ENCODE results near the gene LRRC45.

Gene LRRC45

GRCh38 chr17:82065638-82066303 lies 42.7 kb downstream of the LRRC45 start, which contains the start of gene DUS1L:
Gene DUS1L, minus strand, starts transcription at chr17:82065804. Its CDS starts 745 bp downstream, at chr17:82065059.
- no peak for DNase-seq

- DNase-seq = no peak
These were observed 47.5 kb downstream of the LRRC45 start for GRCh38 chr17:82070611-82071010.

DNA sequence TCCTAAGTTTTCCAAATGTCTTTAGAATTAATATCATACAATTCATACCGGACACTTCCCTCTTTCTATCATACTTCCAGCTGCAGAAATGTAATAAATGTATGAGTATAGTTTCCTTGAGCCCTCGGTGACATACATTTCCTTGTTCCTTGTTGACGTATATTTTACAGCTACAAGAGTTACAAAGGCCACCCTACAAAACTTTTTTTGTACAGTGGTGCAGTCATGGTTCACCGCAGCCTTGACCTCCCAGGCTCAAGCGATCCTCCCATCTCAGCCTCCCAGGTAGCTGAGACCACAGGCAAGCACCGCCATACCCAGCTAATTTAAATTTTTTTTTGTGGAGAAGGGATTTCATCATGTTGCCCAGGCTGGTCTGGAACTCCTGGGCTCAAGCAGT lies 49.7 kb downstream of the LRRC45 start:
- DNase-seq = no peak

DNA sequence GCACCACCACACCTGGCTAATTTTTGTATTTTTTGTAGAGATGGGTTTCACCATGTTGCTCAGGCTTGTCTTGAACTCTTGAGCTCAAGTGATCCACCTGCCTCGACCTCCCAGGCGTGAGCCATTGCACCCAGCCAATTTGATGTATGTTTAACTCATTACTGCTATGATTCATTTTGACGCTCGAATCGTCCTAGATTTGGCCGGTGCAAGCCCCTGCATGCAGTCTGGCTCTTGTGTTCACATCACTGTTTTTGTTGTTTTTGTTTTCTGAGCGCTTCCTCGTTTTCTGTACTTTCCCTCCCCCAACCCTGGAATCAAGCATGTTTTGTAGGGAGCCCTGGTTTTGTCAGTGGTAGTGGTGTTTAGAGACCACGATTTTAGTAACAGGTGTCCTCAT lies 50.3 kb downstream of the LRRC45 start:
- DNase-seq = no peak

DNA sequence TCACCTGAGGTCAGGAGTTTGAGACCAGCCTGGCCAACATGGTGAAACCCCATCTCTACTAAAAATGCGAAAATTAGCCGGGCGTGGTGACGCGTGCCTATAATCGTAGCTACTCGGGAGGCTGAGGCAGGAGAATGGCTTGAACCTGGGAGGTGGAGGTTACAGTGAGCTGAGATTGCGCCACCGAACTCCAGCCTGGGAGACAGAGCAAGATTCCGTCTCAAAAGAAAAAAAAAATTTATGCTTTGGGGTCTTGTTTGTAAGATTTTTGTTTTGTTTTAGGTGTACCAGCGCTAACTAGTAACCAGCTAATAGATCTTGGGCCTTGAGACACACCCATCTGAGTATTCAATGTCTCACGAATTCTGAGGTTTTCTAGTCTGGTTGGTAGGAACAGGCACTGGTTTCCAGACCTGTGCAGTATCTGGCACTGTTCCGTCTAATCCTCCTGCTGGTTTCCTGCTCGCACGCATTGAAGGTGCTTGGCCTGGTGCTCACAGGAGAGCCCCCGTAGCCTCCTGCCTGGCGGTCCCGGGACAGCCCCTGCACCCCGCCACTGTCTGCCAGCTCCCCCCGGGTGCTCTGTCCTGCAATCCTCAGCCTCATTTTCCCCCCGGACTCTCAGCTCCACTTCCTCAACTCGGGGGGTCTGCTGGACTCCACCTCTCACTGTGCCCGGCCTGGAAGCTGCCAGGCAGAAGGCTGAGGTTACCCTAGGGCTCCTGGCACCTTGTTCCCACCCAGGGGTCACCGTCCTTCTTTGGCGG lies 53.1 kb downstream of the LRRC45 start:
- no peak for DNase-seq

DNA sequence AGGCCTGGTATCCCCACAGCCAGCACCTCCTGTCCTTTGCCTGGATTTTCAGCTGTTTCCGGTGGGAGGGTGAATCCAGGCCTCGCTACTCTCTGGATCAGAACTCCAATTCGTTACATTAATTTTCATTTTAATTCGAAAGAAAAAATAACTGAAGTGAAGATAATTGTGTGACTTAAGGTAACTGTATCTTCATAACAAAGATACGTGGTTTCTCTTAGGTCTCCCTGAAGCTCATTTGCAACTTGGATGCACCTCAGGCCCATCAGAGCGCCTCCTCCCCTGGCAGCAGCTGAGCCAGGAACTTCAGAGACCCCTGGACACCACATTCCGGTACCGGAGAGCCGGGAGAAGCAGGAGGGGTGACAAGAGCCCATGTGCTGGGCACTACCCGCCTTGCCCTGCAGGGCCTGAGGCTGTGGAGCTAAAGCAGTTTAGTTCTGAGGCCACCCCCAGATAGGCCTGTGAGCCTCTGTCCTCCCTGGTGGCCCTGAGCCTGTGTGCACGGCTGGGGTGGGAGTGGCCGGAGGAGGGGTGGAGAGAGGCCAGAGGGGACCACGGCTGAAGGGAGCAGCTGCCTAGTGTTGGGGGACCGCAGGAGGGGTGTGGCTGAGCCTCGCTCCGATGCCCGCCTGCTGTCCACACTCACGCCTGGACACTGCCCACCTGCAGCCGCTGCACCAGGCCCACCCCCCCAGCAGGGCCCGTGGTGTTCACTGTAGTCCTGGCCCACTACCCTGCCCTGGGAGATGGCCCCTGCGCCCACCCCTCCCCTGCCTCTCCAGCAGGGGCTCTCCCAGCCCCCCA lies 53.9 kb downstream of the LRRC45 start:
- no peak for DNase-seq

DNA sequence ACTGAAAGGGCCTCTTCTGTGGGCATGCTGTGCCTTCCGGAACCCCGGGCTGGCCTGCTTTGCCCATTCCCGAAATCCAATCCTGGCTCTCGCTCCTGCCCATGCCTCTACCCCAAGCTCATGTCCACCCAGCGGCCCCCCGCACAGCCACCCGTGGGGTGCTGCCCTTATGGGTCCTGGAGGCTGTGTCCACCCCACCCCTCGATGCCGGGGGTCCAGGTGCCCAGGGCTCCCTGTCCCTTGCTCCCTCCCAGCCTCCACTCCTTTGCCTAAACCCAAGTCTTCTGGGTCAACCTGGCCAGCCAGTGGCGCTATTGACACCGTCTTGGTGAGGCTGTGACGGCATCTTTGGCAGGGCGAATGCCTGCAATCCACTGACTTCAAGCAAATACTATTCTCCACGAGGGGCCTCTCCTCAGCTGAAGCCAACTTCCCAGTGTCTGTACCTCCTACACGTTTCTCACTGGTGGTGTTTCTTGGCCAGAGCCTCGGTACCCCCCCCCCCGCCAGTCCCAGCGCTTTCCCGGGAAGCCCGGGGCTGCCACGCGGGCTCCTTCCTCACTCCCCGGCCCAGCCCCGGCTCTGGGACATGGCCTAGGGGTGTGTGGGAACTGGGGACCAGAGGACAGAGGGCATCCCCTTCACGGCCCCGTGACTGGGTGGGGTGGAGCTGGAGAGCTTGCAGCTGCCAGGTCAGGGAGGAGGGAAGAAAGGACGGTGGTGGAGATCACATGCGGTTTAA lies 54.7 kb downstream of the LRRC45 start:
- no peak for DNase-seq

GRCh38 chr17:82078433-82078832 lies 55.3 kb downstream of the LRRC45 start:
- DNase-seq = no peak

DNA sequence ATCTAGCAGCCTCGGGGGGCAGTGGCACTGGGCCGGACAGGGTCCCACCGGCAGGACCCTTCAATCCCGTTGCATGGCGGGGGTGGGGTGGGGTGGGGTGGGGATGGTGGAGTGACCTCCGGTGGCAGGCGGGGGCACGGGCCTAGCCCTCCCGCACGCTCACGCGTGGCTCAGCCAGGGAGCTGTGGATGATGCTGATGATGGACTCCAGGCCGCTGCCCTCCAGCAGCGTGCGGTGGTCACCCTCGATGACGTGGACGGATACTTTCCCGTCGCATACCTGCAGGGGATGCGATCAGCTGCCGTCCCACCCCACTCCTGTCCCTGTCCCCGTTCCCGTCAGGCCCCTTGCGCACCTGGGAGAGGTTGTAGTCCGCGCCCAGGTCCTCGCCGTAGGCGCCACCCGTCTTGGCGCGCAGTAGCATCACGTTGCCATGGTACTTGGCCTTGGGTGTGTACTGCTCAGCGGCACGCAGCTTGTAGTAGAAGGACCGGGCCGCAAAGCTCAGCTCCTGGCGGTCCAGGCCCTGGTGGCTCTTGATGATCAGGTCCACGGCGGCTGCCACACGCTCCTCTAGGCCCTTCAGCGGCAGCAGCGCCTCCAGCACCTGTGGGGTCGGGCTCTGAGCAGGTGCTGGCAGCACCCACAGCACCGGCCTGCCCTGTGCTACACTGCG lies 56.0 kb downstream of the LRRC45 start:
- no peak for DNase-seq

DNA sequence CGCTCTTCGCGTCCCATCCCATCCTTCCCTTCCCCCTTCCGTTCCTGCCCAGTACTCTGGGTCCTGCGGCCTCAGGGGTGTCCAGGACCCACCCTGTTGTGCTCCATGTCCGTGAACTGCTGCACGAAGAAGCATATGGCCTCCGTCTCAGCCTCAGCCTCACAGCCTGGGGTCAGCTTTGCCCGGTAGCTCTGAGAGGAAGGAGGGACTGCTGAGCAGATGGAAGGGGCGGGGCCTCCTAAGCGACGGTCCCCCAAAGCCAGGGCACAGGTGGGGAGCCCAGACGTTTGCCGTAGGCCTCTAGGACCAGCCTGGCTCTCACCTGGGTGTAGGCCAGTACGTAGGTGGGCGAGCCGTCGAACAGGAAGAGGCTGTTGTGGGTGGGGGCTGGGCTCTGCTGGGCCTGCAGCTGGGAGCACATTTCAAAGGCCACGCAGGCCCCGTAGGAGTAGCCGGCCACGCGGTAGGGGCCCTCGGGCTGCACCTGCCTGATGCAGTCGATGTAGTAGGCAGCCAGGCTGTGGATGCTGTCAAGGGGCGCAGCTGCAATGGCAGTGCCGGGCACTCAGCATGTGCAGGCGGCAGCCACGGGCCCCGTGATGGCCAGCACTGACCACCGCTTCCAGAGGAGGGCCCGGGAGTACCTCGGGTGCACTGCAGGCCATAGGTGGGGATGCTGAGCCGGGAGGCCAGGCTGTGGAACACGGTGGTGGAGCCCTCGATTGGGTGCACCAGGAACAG lies 57.1 kb downstream of the LRRC45 start:
- no peak for DNase-seq
